ENCODE results near the gene SLC35B1.

The SLC35B1 gene

DNA sequence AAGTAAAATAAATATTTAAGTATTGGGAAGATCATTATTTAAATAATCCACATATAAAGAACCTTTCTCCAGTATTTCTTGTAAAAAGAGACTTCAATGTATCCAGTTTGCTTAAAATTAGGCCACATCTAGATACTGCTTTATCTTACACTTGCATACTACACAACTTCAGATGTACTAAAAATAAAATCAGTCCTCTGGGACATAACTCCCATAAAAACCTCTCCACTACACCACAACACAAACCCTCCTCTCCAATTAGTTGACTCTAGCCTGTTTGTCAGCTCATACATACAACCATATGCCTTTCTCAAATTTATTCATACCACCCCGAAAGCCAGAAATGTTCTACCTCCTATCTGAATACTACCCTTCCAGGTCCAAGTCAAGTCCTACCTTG is 51.5 kb downstream of the SLC35B1 start:
- DNase-seq (ENCODE audit: low spot score) = no peak
- in situ Hi-C loops (cut with MboI; ENCODE audit: low sequenced_read_pairs, unreplicated experiment) = no loop called here
- TF ChIP-seq CTCF (IDR thresholded peaks at IDR 0.05; ENCODE audit: borderline replicate concordance, control extremely low read depth, extremely low read depth, insufficient read depth, missing control alignments) = no peak

Data from GM13976 (cell line).